ENCODE measurements around the gene KLF5.
"Not testable (repeated sequence)": the region's sequence is repeated elsewhere in the genome, so short reads cannot be mapped to it uniquely, and the experiment has no call there.

The KLF5 gene

GRCh38 chr13:73040968-73041596 is 17.7 kb upstream of the KLF5 start:
- Histone ChIP-seq H3K9ac (ENCODE audit: low read length) (no peak overlapping the region), H3K4me1 (ENCODE audit: control insufficient read depth, insufficient read depth, low read length) (peaks cover 5% of the 10 kb centered on the region), H3K9me3 (ENCODE audit: control insufficient read depth, low read length) (no peaks in the 10 kb centered on the region), H3K36me3 (ENCODE audit: control insufficient read depth, insufficient read depth, low read length) (no peaks in the 10 kb centered on the region), H3K27me3 (ENCODE audit: control insufficient read depth, insufficient read depth, low read length) (no peaks in the 10 kb centered on the region), H3K4me3 (ENCODE audit: low read length) (no peak overlapping the region)

GRCh38 chr13:73045031-73045430 is 13.8 kb upstream of the KLF5 start:
- Histone ChIP-seq H3K4me1 (ENCODE audit: control insufficient read depth, insufficient read depth, low read length) (peaks cover 5% of the 10 kb centered on the region), H3K36me3 (ENCODE audit: control insufficient read depth, insufficient read depth, low read length) (no peaks in the 10 kb centered on the region), H3K9me3 (ENCODE audit: control insufficient read depth, low read length) (no peaks in the 10 kb centered on the region), H3K9ac (ENCODE audit: low read length) (no peak overlapping the region), H3K4me3 (ENCODE audit: low read length) (no peak overlapping the region), H3K27me3 (ENCODE audit: control insufficient read depth, insufficient read depth, low read length) (no peaks in the 10 kb centered on the region)

GRCh38 chr13:73048615-73049014 is 10.2 kb upstream of the KLF5 start:
- not testable (repeated sequence) for H3K4me1 ChIP-seq (ENCODE audit: control insufficient read depth, insufficient read depth, low read length); H3K4me3 ChIP-seq (ENCODE audit: low read length); H3K27me3 ChIP-seq (ENCODE audit: control insufficient read depth, insufficient read depth, low read length); H3K9me3 ChIP-seq (ENCODE audit: control insufficient read depth, low read length); H3K36me3 ChIP-seq (ENCODE audit: control insufficient read depth, insufficient read depth, low read length); H3K9ac ChIP-seq (ENCODE audit: low read length)

GRCh38 chr13:73054712-73055111 is 4.1 kb upstream of the KLF5 start:
- Histone ChIP-seq H3K4me3 (ENCODE audit: low read length) (no peak overlapping the region), H3K9ac (ENCODE audit: low read length) (no peak overlapping the region), H3K4me1 (ENCODE audit: control insufficient read depth, insufficient read depth, low read length) (peaks cover 8% of the 10 kb centered on the region), H3K36me3 (ENCODE audit: control insufficient read depth, insufficient read depth, low read length) (no peaks in the 10 kb centered on the region), H3K27me3 (ENCODE audit: control insufficient read depth, insufficient read depth, low read length) (no peaks in the 10 kb centered on the region), H3K9me3 (ENCODE audit: control insufficient read depth, low read length) (no peaks in the 10 kb centered on the region)

GRCh38 chr13:73055813-73056564 is 2.8 kb upstream of the KLF5 start:
- Histone ChIP-seq H3K36me3 (ENCODE audit: control insufficient read depth, insufficient read depth, low read length) (peaks cover 5% of the 10 kb centered on the region), H3K9me3 (ENCODE audit: control insufficient read depth, low read length) (no peaks in the 10 kb centered on the region), H3K27me3 (ENCODE audit: control insufficient read depth, insufficient read depth, low read length) (no peaks in the 10 kb centered on the region), H3K4me1 (ENCODE audit: control insufficient read depth, insufficient read depth, low read length) (peaks cover 8% of the 10 kb centered on the region), H3K4me3 (ENCODE audit: low read length) (no peak overlapping the region), H3K9ac (ENCODE audit: low read length) (peak overlapping the region; percentile 31)

GRCh38 chr13:73056565-73056962 is 2.2 kb upstream of the KLF5 start:
- Histone ChIP-seq H3K4me3 (ENCODE audit: low read length) (no peak overlapping the region), H3K9me3 (ENCODE audit: control insufficient read depth, low read length) (no peaks in the 10 kb centered on the region), H3K27me3 (ENCODE audit: control insufficient read depth, insufficient read depth, low read length) (no peaks in the 10 kb centered on the region), H3K9ac (ENCODE audit: low read length) (peak overlapping the region; percentile 31), H3K4me1 (ENCODE audit: control insufficient read depth, insufficient read depth, low read length) (peaks cover 8% of the 10 kb centered on the region), H3K36me3 (ENCODE audit: control insufficient read depth, insufficient read depth, low read length) (peaks cover 5% of the 10 kb centered on the region)

- Histone ChIP-seq H3K9me3 (ENCODE audit: control insufficient read depth, low read length) (no peaks in the 10 kb centered on the region), H3K4me1 (ENCODE audit: control insufficient read depth, insufficient read depth, low read length) (peaks cover 8% of the 10 kb centered on the region), H3K27me3 (ENCODE audit: control insufficient read depth, insufficient read depth, low read length) (no peaks in the 10 kb centered on the region), H3K36me3 (ENCODE audit: control insufficient read depth, insufficient read depth, low read length) (peaks cover 13% of the 10 kb centered on the region), H3K4me3 (ENCODE audit: low read length) (peak overlapping the region; percentile 56), H3K9ac (ENCODE audit: low read length) (peak overlapping the region; percentile 98)
Measured at GRCh38 chr13:73057284-73058063, 1.3 kb upstream of the KLF5 start.

- Histone ChIP-seq H3K36me3 (ENCODE audit: control insufficient read depth, insufficient read depth, low read length) (peaks cover 15% of the 10 kb centered on the region), H3K4me1 (ENCODE audit: control insufficient read depth, insufficient read depth, low read length) (peaks cover 8% of the 10 kb centered on the region), H3K4me3 (ENCODE audit: low read length) (peak overlapping the region; percentile 56), H3K9ac (ENCODE audit: low read length) (peak overlapping the region; percentile 98), H3K9me3 (ENCODE audit: control insufficient read depth, low read length) (no peaks in the 10 kb centered on the region), H3K27me3 (ENCODE audit: control insufficient read depth, insufficient read depth, low read length) (no peaks in the 10 kb centered on the region)
Measured at GRCh38 chr13:73058064-73058313, 816 bp upstream of the KLF5 start.

GRCh38 chr13:73058432-73058735 is 421 bp upstream of the KLF5 start:
- Histone ChIP-seq H3K4me1 (ENCODE audit: control insufficient read depth, insufficient read depth, low read length) (peaks cover 8% of the 10 kb centered on the region), H3K4me3 (ENCODE audit: low read length) (peak overlapping the region; percentile 56), H3K9ac (ENCODE audit: low read length) (peak overlapping the region; percentile 98), H3K36me3 (ENCODE audit: control insufficient read depth, insufficient read depth, low read length) (peaks cover 15% of the 10 kb centered on the region), H3K9me3 (ENCODE audit: control insufficient read depth, low read length) (no peaks in the 10 kb centered on the region), H3K27me3 (ENCODE audit: control insufficient read depth, insufficient read depth, low read length) (no peaks in the 10 kb centered on the region)

- H3K36me3 ChIP-seq (ENCODE audit: control insufficient read depth, insufficient read depth, low read length) = peaks cover 15% of the 10 kb centered on the region
- peak overlapping the region; percentile 98 for H3K9ac ChIP-seq (ENCODE audit: low read length)
- H3K4me1 ChIP-seq (ENCODE audit: control insufficient read depth, insufficient read depth, low read length) = peaks cover 8% of the 10 kb centered on the region
- no peaks in the 10 kb centered on the region for H3K27me3 ChIP-seq (ENCODE audit: control insufficient read depth, insufficient read depth, low read length)
- H3K4me3 ChIP-seq (ENCODE audit: low read length) = peak overlapping the region; percentile 83
- no peaks in the 10 kb centered on the region for H3K9me3 ChIP-seq (ENCODE audit: control insufficient read depth, low read length)
Measured at GRCh38 chr13:73059460-73060250, 850 bp downstream of the KLF5 start.

GRCh38 chr13:73060251-73061160 is 1.7 kb downstream of the KLF5 start:
- Histone ChIP-seq H3K4me1 (ENCODE audit: control insufficient read depth, insufficient read depth, low read length) (peaks cover 8% of the 10 kb centered on the region), H3K36me3 (ENCODE audit: control insufficient read depth, insufficient read depth, low read length) (peaks cover 15% of the 10 kb centered on the region), H3K9me3 (ENCODE audit: control insufficient read depth, low read length) (no peaks in the 10 kb centered on the region), H3K27me3 (ENCODE audit: control insufficient read depth, insufficient read depth, low read length) (no peaks in the 10 kb centered on the region), H3K4me3 (ENCODE audit: low read length) (peak overlapping the region; percentile 83), H3K9ac (ENCODE audit: low read length) (peak overlapping the region; percentile 98)
